ENCODE data around the gene ZMIZ2.
"Not testable (repeated sequence)": the region's sequence is repeated elsewhere in the genome, so short reads cannot be mapped to it uniquely, and the experiment has no call there.

Gene ZMIZ2

GRCh38 chr7:44769776-44770294 is 21.2 kb downstream of the ZMIZ2 start:
- no peak for DNase-seq (ENCODE audit: low read depth)

GRCh38 chr7:44771358-44771757 is 22.7 kb downstream of the ZMIZ2 start:
- no peak for DNase-seq (ENCODE audit: low read depth)

- no peak for DNase-seq (ENCODE audit: low read depth)
Observed at GRCh38 chr7:44772440-44772839, 23.8 kb downstream of the ZMIZ2 start.

- DNase-seq (ENCODE audit: low read depth): no peak
Observed at GRCh38 chr7:44772867-44773266, 24.2 kb downstream of the ZMIZ2 start.

DNA sequence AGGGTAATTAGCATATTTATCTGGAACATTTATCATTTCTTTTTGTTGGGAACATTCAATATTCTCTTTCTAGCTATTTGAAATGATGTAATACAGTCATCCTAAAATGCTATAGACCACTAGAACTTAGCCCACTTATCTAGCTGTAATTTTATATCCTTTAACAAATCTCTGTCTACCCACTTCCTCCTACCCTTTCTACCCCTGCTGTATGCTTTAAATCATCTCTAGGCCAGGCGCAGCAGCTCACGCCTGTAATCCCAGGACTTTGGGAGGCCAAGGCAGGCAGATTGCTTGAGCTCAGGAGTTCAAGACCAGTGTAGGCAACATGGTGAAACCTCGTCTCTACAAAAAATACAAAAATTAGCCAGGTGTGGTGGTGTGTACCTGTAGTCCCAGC is 25.8 kb downstream of the ZMIZ2 start:
- DNase-seq (ENCODE audit: low read depth): not testable (repeated sequence)

GRCh38 chr7:44775383-44776107 is 26.9 kb downstream of the ZMIZ2 start:
- DNase-seq (ENCODE audit: low read depth): no peak

DNA sequence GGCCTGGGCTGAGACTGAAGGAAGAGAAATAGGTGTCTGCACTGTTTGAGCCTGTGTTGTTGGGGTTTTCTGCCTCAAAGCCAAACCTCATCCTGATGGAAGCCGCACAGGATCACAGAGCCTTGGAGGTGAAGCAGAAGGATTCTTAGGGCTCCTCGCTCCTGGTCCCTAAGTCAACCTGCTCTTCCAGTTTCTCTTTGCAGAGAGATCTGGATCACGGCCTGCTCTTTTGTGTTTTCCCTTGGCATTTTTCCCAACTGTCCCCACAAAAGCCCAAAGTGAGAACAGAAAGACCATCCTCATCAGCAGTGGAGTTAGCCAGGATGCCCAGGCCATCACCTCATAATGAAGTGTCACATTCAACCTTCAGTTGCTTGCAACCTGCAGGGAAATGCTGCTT is 27.6 kb downstream of the ZMIZ2 start:
- no peak for DNase-seq (ENCODE audit: low read depth)

DNA sequence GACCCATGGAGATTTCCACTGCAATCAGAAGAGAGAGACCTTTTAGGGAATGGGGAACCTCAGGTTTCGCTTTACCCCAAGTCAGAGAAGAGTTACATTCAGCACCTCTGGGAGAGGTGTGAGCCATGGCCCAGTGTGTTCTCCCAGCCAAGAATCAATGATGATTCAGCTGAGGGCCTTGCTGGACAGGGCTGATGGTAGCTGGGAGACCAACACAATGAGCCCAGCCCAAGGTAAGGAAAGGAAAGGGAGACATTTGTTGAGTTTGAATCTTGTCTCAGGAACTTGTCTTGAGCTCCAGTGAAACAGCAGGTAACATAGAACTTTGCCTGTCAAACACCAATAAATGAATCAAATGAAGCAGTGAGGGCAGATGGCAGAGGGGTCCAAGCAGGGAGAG is 33.8 kb downstream of the ZMIZ2 start:
- DNase-seq (ENCODE audit: low read depth): no peak

- DNase-seq (ENCODE audit: low read depth): no peak
Observed at GRCh38 chr7:44783407-44783806, 34.8 kb downstream of the ZMIZ2 start.

- no peak for DNase-seq (ENCODE audit: low read depth)
Observed at GRCh38 chr7:44784364-44784763, 35.7 kb downstream of the ZMIZ2 start.

DNA sequence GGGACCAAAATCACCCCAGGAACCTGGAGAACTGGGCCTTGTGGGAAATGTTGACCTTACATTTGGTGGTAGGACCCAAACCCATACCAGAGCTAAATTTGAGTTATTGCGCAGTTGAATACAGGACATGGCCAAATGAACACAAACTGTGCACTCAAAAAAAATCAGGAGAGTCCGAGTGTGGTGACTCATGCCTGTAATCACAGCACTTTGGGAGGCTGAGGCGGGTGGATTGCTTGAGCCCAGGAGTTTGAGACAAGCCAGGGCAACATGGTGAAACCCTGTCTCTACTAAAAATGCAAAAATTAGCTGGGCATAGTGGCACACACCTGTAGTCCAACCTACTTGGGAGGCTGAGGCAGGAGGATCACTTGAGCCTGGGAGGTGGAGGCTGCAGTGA is 36.6 kb downstream of the ZMIZ2 start:
- DNase-seq (ENCODE audit: low read depth): not testable (repeated sequence)

- no peak for DNase-seq (ENCODE audit: low read depth)
Observed at GRCh38 chr7:44787041-44787440, 38.4 kb downstream of the ZMIZ2 start.

GRCh38 chr7:44787762-44788161 is 39.1 kb downstream of the ZMIZ2 start:
- DNase-seq (ENCODE audit: low read depth): no peak

- no peak for DNase-seq (ENCODE audit: low read depth)
Observed at GRCh38 chr7:44789990-44790389, 41.3 kb downstream of the ZMIZ2 start.

DNA sequence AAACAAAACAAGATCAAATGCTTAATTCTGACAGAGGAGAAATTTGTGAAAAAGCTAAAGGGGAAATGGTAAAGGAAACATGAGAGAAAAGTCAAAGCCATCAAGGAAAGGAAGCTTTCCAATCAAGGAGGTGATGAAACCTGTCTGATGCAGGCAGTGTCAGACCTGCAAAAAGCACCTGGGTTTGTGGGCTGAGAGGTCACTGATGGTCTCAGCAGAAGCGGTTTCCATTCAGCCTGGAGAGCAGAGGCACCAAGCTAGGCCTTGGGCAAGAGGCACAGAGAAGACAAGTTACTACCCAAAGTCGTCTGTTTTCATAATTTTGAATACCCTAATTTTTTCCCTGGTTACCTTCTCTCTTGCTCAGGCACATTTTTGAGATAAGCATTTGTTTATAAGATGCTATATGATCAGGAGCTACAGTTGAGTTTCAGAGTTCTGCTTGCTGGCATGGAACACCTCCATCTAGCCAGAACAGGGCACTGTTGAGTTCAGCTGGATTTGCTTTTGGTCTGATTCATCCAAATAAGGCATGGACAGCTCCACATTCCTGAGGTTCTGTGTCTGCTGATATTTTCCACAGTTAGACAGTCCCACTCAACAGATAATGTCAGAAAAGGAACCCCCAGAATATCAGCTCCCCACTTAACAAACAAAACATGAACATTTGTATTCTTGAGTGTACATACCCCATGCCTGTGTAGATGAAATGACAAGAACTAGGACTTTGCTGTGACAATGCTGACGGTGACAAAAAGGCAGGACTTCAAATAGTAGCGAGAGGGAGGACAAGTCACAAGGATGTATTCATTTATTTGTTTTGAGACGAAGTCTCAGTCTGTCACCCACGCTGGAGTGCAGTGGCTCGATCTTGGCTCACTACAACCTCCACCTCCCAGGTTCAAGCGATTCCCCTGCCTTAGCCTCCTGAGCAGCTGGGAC is 42.9 kb downstream of the ZMIZ2 start:
- no peak for DNase-seq (ENCODE audit: low read depth)

DNA sequence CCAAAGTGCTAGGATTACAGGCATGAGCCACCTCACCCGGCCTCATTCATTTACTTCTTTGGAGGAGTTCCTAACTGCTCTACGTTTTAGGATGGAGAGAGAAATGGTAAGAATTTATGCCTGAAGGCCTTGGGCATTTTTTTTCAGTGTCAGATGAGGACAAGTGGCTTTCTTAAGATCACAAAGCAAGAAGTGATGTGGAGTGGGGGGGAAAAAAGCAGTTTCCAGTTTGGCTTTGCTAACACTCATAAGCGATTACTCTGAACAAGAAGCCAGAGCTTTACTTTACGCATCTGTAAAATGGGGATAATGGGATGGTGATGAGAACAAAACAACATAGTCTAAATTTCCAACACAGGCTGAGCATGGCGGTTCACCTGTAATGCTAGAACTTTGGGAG is 45.3 kb downstream of the ZMIZ2 start:
- DNase-seq (ENCODE audit: low read depth): no peak

GRCh38 chr7:44794331-44794730 is 45.7 kb downstream of the ZMIZ2 start:
- DNase-seq (ENCODE audit: low read depth): no peak

DNA sequence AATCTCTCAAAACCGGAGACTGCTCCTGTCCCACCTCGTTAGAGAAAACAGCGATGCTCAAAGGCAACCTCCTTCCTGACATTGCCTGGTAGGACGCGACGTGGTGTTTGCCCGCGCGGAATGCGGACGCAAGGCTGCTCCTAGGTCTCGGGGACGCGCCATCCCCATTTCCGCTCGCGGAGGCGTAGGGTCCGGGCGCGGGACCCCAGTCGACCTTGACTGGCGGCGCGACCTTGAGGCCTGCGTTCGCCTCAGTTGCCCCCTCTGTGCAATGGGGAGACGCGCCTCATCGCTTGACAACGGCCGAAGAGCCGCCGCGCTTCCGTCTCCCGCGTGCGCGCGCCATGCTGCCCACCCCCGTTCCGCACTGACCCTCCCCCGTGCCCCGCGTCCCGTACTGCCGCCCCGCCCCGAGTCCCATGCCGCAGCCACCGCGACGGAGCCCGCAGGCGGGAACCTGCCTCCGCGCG is 47.4 kb downstream of the ZMIZ2 start:
- no peak for DNase-seq (ENCODE audit: low read depth)

DNA sequence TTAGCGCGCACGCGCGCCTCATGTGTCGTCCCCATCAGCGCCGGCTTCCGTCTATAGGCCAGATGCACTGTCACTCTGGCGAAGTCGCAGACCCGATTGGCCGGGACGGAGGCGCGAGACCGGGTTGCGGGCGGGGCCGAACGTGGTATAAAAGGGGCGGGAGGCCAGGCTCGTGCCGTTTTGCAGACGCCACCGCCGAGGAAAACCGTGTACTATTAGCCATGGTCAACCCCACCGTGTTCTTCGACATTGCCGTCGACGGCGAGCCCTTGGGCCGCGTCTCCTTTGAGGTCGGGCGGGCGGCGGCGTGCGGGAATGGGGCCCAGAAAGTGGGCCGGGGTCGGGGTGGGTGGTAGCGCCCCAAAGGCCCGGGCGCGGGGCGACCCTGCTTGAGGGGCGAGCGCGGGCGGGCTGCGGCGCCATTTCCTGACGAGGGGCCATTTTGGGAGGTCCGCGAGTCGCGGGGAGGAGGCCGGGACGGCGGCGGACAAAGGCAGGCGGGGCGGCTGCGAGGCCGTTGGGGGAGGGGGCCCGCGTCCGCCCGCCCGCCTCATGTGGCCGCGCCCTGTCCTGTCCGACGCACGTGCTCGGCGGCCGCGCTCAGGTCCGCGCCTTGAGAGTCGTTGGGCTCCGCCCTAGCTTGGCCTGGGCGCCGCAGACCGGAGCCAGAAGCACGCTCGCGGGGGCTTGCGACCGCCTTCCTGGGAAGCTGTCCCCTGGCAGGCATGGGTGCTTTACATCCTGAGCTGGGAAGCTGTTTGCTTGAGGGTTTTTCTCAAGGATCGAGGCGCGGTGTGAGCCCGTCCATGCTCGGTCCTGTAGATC is 48.1 kb downstream of the ZMIZ2 start, which contains the start of gene PPIA:
Gene PPIA, plus strand, starts transcription at position 178 of the 825 bp plus-strand sequence. Its CDS starts 44 bp downstream, at position 222.
- peak; percentile 95 for DNase-seq (ENCODE audit: low read depth)

DNA sequence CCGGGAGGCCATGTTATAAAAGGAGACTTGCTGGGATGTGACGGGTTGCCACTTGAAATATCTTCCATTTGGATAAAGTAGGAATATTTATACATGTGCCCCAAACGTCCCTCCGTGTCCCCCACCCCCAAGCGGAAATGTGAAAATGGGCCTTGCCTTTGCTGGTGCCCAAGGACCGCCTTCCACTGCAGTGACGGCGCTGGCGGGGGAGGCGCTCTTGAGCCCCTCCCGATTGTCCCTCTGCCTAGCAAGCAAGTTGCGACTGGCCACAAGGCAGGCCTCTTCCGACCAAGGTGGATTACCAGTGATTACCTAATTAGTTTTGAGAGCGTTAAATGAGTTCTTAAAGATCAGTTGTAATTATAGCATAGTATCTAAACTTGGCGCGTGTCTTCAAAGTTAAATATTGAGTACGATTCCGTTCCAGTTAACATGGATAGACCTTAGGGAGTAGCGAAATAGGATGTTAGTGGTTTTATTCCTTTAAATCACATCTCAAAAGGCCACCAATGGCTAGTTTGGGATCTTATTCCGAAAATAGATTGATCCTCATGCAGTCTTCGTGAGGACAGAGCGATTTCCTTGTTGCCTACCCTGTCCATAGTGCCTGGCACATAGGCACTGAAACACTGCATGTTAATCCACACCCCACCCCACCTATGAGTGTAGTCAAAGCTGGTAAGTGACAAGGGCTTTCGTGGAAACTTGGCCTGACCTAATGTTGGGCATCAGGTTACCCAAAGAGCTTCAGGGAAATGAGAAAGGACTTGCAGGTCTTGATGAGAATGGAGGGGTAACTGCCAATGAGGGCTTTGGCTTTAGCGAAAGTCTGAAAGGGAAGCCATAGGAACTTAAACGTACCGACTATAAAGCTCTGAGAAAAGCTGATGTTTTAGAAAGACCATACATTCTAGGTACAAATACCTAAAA is 48.9 kb downstream of the ZMIZ2 start:
- peak; percentile 66 for DNase-seq (ENCODE audit: low read depth)
